Calu3 (cell line): ENCODE results near the gene IP6K3. TPM values are rescaled to one million over a fixed set of nuclear protein-coding genes. Genes with fewer than 3 reads are reported as not detected.
A peak's percentile ranks its signal among the peaks of the same experiment; 100 is the strongest.

Source experiments
- BruUV-seq: library from RNA; stranded (reverse); fragments of 400-500 nt; replicated peaks from 2 replicates; lab custom pipeline; 2021; lab: Mats Ljungman, UMichigan
- CTCF ChIA-PET: fragments of 300-600 bp; sonication (Branson Sonifier 250); formaldehyde crosslinking; loops from one replicate; lab custom pipeline; 2022; ENCODE audit warnings: antibody characterized with exemption; lab: Charles Lee
- DNase-seq: peaks from one replicate; pipeline ENCODE4 v3.0.0; 2022
- H3K27ac Mint-ChIP-seq: one replicate; pipeline ENCODE4 v1.8.0; 2022; ENCODE audit warnings: mixed read lengths; ENCODE audit not compliant: unreplicated experiment
- H3K27me3 Mint-ChIP-seq: one replicate; pipeline ENCODE4 v1.8.0; 2022; ENCODE audit warnings: mixed read lengths; ENCODE audit not compliant: unreplicated experiment
- H3K36me3 Mint-ChIP-seq: one replicate; pipeline ENCODE4 v1.8.0; 2022; ENCODE audit warnings: mild to moderate bottlenecking, moderate library complexity, mixed read lengths; ENCODE audit not compliant: insufficient read depth, unreplicated experiment
- H3K4me1 Mint-ChIP-seq: one replicate; pipeline ENCODE4 v1.8.0; 2022; ENCODE audit warnings: mild to moderate bottlenecking, low read depth, mixed read lengths; ENCODE audit not compliant: unreplicated experiment
- H3K4me3 Mint-ChIP-seq: one replicate; pipeline ENCODE4 v1.8.0; 2022; ENCODE audit warnings: mild to moderate bottlenecking, low read depth, moderate library complexity, mixed read lengths; ENCODE audit not compliant: unreplicated experiment
- H3K9me3 Mint-ChIP-seq: one replicate; pipeline ENCODE4 v1.8.0; 2022; ENCODE audit warnings: low read depth, mixed read lengths; ENCODE audit not compliant: unreplicated experiment
- intact Hi-C: fragments of 100-400 bp; cut with micrococcal nuclease; formaldehyde crosslinking; loops from one replicate; pipeline ENCODE4 v1.10.0; 2022; ENCODE audit not compliant: unreplicated experiment
- microRNA-seq: library from miRNA; unstranded; fragments of <30 nt; microRNA quantifications from one replicate; pipeline ENCODE4 v1.2.0, GENCODE V29; 2022
- total RNA-seq: library from RNA; stranded (reverse); gene quantifications from 2 replicates; pipeline ENCODE4 v1.2.3, GENCODE V29; 2022
- TF ChIP-seq, protein P1 (sequence below): fragments of 200-600 bp; IDR thresholded peaks from one replicate; pipeline ENCODE4 v1.8.0; 2022; ENCODE audit warnings: antibody characterized with exemption; ENCODE audit not compliant: unreplicated experiment

IP6K3 gene
- total RNA-seq, 1 experiment from 2014 or later = not detected

DNA sequence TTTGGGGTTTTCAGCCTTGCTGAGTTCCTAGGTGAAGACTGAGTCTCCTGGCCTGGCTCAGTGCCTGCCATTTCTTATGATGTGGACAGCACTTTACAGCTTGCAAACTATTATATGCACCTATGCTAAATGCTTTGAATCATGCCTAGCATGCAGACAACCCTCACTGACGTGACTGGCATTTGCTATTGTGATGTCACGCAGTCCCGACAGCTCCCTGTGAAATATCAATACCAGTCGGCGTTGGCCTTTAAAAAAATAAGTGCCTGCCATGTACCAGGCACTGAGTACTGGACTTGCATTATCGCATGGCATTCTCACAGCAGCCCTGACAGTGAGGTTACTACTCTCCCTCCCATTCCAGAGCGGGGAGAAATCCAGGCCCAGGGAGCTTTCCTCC is 70.7 kb downstream of the IP6K3 start:
- peaks cover 77% of the 10 kb centered on the region for H3K36me3 Mint-ChIP-seq
- TF ChIP-seq, protein P1, sequence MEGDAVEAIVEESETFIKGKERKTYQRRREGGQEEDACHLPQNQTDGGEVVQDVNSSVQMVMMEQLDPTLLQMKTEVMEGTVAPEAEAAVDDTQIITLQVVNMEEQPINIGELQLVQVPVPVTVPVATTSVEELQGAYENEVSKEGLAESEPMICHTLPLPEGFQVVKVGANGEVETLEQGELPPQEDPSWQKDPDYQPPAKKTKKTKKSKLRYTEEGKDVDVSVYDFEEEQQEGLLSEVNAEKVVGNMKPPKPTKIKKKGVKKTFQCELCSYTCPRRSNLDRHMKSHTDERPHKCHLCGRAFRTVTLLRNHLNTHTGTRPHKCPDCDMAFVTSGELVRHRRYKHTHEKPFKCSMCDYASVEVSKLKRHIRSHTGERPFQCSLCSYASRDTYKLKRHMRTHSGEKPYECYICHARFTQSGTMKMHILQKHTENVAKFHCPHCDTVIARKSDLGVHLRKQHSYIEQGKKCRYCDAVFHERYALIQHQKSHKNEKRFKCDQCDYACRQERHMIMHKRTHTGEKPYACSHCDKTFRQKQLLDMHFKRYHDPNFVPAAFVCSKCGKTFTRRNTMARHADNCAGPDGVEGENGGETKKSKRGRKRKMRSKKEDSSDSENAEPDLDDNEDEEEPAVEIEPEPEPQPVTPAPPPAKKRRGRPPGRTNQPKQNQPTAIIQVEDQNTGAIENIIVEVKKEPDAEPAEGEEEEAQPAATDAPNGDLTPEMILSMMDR = no peak
- no peaks in the 10 kb centered on the region for H3K9me3 Mint-ChIP-seq
- CTCF ChIA-PET = interaction anchor here (0.6 kb wide), 2 partner anchors 207 to 1246 kb away, joined by 3 to 4 read pairs; no protein-coding TSS in a partner anchor
- no peak overlapping the region for H3K27ac Mint-ChIP-seq
- no TSS peak for BruUV-seq
- DNase-seq = no peak
- no peaks in the 10 kb centered on the region for H3K27me3 Mint-ChIP-seq
- H3K4me1 Mint-ChIP-seq = peaks cover 35% of the 10 kb centered on the region
- intact Hi-C loops = no loop called here
- H3K4me3 Mint-ChIP-seq = no peak overlapping the region

DNA sequence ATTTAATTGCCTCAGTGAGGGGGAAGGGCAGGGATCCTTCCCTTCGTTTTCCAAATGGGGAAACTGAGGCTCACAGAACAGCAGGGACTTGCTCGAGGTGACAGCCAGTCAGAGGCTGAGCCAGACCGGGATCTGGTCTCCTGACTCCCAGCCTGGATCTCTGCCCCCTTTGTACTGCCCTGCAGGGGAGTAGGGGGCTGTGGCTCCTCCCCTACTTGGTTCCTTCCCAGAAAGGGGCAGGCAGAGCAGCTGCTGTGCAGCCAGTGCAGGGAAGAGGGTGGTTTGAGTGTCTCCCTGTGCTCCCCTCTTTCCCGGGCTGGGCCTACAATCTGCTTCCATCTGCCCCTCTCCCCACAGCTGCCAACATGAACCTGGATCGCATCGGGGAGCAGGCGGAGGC is 72.9 kb downstream of the IP6K3 start:
- BruUV-seq = no TSS peak
- Mint-ChIP-seq H3K27me3 (no peaks in the 10 kb centered on the region), H3K27ac (peak overlapping the region; percentile 67), H3K36me3 (peaks cover 75% of the 10 kb centered on the region), H3K4me1 (peaks cover 46% of the 10 kb centered on the region), H3K4me3 (no peak overlapping the region), H3K9me3 (no peaks in the 10 kb centered on the region)
- TF ChIP-seq, protein P1 = no peak
- CTCF ChIA-PET = interaction anchor here (2.0 kb wide), 1 partner anchor 84 kb away, joined by 34 read pairs; no protein-coding TSS in a partner anchor
- intact Hi-C loops = loop anchor here (1.0 kb wide), 1 partner anchor 84 kb away; no protein-coding TSS in a partner anchor
- DNase-seq = no peak

DNA sequence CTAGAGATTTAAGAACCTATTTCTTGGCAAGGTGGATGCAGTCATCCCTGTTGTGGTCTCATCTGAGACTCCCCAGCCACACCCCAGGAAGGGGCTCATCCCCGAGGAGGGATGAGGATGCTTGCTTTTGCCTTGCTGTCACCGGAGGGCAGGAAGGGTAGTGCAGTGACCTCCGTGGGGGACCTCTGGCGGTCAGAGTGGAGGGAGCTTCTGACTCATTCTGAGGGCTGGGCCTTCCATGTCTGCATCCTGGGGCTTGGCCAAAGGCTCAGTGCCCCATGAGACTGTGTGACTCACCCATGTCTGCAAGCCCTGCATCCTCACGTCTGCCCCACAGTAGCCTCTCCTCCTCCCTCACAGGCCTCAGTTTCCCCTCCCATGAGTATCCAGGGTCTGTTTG is 73.9 kb downstream of the IP6K3 start:
- Mint-ChIP-seq H3K27ac (peak overlapping the region; percentile 55), H3K36me3 (peaks cover 79% of the 10 kb centered on the region)
- TF ChIP-seq, protein P1 = peak; percentile 85

GRCh38 chr6:33671744-33672072 is 75.0 kb downstream of the IP6K3 start:
- H3K27ac Mint-ChIP-seq = no peak overlapping the region
- no peaks in the 10 kb centered on the region for H3K9me3 Mint-ChIP-seq
- no peak for DNase-seq
- no peaks in the 10 kb centered on the region for H3K27me3 Mint-ChIP-seq
- H3K4me3 Mint-ChIP-seq = no peak overlapping the region
- intact Hi-C loops = loop anchor here (1.0 kb wide), 1 partner anchor 86 kb away; no protein-coding TSS in a partner anchor
- peaks cover 77% of the 10 kb centered on the region for H3K36me3 Mint-ChIP-seq
- TF ChIP-seq, protein P1 = no peak
- peaks cover 59% of the 10 kb centered on the region for H3K4me1 Mint-ChIP-seq
- CTCF ChIA-PET = interaction anchor here (0.9 to 2.3 kb wide), 5 partner anchors 29 to 92 kb away, joined by 3 to 34 read pairs (median 5); partner anchors contain the start of gene BAK1
- no TSS peak for BruUV-seq

More for the DNA sequence above, 73.9 kb downstream of the IP6K3 start:
- H3K27me3 Mint-ChIP-seq = no peaks in the 10 kb centered on the region
- no TSS peak for BruUV-seq
- CTCF ChIA-PET = interaction anchor here (0.9 to 2.3 kb wide), 5 partner anchors 52 to 93 kb away, joined by 4 to 34 read pairs (median 7); partner anchors contain the start of genes BAK1 and ITPR3
- H3K9me3 Mint-ChIP-seq = no peaks in the 10 kb centered on the region
- intact Hi-C loops = loop anchor here (1.0 kb wide), 2 partner anchors 83 to 88 kb away; no protein-coding TSS in a partner anchor
- peak; percentile 94 for DNase-seq
- no peak overlapping the region for H3K4me3 Mint-ChIP-seq
- peaks cover 57% of the 10 kb centered on the region for H3K4me1 Mint-ChIP-seq

Small RNAs within 50 kb of the gene (microRNA-seq; reads per million reads assigned to microRNA genes)
- 48.9 reads per million, percentile 55 among the genes with 10 or more reads in this experiment for gene MIR3934

Other genes starting within 250 kb of the IP6K3 start
- gene BAK1, start 166.6 kb downstream of the IP6K3 start, total RNA-seq = 31.6 and 44.1 TPM in 2 replicates
- 136 and 143 TPM in 2 replicates for gene ITPR3, start 125.6 kb downstream of the IP6K3 start, total RNA-seq
- gene UQCC2, start 35.2 kb downstream of the IP6K3 start, total RNA-seq = 142 and 145 TPM in 2 replicates
- 117 and 126 TPM in 2 replicates for gene LEMD2, start 42.2 kb upstream of the IP6K3 start, total RNA-seq
- not detected in 2 replicates for gene MLN, start 57.1 kb upstream of the IP6K3 start, total RNA-seq